ENCODE measurements around the gene LACTB. TPM values are rescaled to one million over a fixed set of nuclear protein-coding genes. Genes with fewer than 3 reads are reported as not detected.

The LACTB gene
- total RNA-seq, 2 experiments from 2014 or later, result 10.5 to 27.1 TPM

- H3K9me3 Mint-ChIP-seq (ENCODE audit: low read depth), result peaks cover 15% of the 10 kb centered on the region
- H3K36me3 Mint-ChIP-seq, result peaks cover 15% of the 10 kb centered on the region
- DNase-seq, result no peak
- CTCF ChIA-PET, result interaction anchor here (2.3 kb wide), 1 partner anchor 71 kb away, joined by 8 read pairs; no protein-coding TSS in a partner anchor
- no peaks in the 10 kb centered on the region for H3K27me3 Mint-ChIP-seq
- H3K4me3 Mint-ChIP-seq, result no peak overlapping the region
- ATAC-seq, result no peak
- peaks cover 13% of the 10 kb centered on the region for H3K4me1 Mint-ChIP-seq
- no peak overlapping the region for H3K27ac Mint-ChIP-seq
Observed at GRCh38 chr15:63118854-63119253, 2.8 kb upstream of the LACTB start.

GRCh38 chr15:63122002-63122875, 578 bp downstream of the LACTB start:
- peak overlapping the region; percentile 71 for H3K27ac Mint-ChIP-seq
- H3K4me3 Mint-ChIP-seq, result peak overlapping the region; percentile 76
- H3K4me1 Mint-ChIP-seq, result peaks cover 15% of the 10 kb centered on the region
- ATAC-seq, result peak; percentile 89
- H3K27me3 Mint-ChIP-seq, result no peaks in the 10 kb centered on the region
- H3K36me3 Mint-ChIP-seq, result peaks cover 27% of the 10 kb centered on the region
- peaks cover 15% of the 10 kb centered on the region for H3K9me3 Mint-ChIP-seq (ENCODE audit: low read depth)
- CTCF ChIA-PET, result no interaction called here
- peak; percentile 93 for DNase-seq

GRCh38 chr15:63124506-63124905, 2.8 kb downstream of the LACTB start:
- H3K27me3 Mint-ChIP-seq, result no peaks in the 10 kb centered on the region
- peaks cover 15% of the 10 kb centered on the region for H3K4me1 Mint-ChIP-seq
- H3K4me3 Mint-ChIP-seq, result no peak overlapping the region
- H3K27ac Mint-ChIP-seq, result no peak overlapping the region
- no peak for DNase-seq
- peaks cover 8% of the 10 kb centered on the region for H3K9me3 Mint-ChIP-seq (ENCODE audit: low read depth)
- no peak for ATAC-seq
- CTCF ChIA-PET, result no interaction called here
- H3K36me3 Mint-ChIP-seq, result peaks cover 33% of the 10 kb centered on the region

GRCh38 chr15:63126726-63127125, 5.1 kb downstream of the LACTB start:
- H3K27ac Mint-ChIP-seq, result no peak overlapping the region
- CTCF ChIA-PET, result interaction anchor here (1.4 kb wide), 1 partner anchor 17 kb away, joined by 3 read pairs; no protein-coding TSS in a partner anchor
- H3K9me3 Mint-ChIP-seq (ENCODE audit: low read depth), result no peaks in the 10 kb centered on the region
- peaks cover 29% of the 10 kb centered on the region for H3K36me3 Mint-ChIP-seq
- no peaks in the 10 kb centered on the region for H3K27me3 Mint-ChIP-seq
- ATAC-seq (no peak), DNase-seq (no peak)
- H3K4me3 Mint-ChIP-seq, result no peak overlapping the region
- peaks cover 9% of the 10 kb centered on the region for H3K4me1 Mint-ChIP-seq

- ATAC-seq, result no peak
- peaks cover 10% of the 10 kb centered on the region for H3K4me1 Mint-ChIP-seq
- no peak overlapping the region for H3K4me3 Mint-ChIP-seq
- DNase-seq, result no peak
- CTCF ChIA-PET, result interaction anchor here (2.2 kb wide), 1 partner anchor 24 kb away, joined by 6 read pairs; the partner anchor contains the start of gene RPS27L
- H3K9me3 Mint-ChIP-seq (ENCODE audit: low read depth), result no peaks in the 10 kb centered on the region
- H3K27ac Mint-ChIP-seq, result no peak overlapping the region
- H3K27me3 Mint-ChIP-seq, result no peaks in the 10 kb centered on the region
- peaks cover 14% of the 10 kb centered on the region for H3K36me3 Mint-ChIP-seq
Observed at GRCh38 chr15:63133786-63134185, 12.1 kb downstream of the LACTB start.

- H3K4me3 Mint-ChIP-seq, result no peak overlapping the region
- H3K27me3 Mint-ChIP-seq, result no peaks in the 10 kb centered on the region
- ATAC-seq (no peak), DNase-seq (no peak)
- peaks cover 10% of the 10 kb centered on the region for H3K36me3 Mint-ChIP-seq
- H3K9me3 Mint-ChIP-seq (ENCODE audit: low read depth), result no peaks in the 10 kb centered on the region
- peaks cover 10% of the 10 kb centered on the region for H3K4me1 Mint-ChIP-seq
- no peak overlapping the region for H3K27ac Mint-ChIP-seq
- CTCF ChIA-PET, result no interaction called here
Observed at GRCh38 chr15:63134245-63134985, 12.8 kb downstream of the LACTB start.

GRCh38 chr15:63135281-63135680, 13.6 kb downstream of the LACTB start:
- Mint-ChIP-seq H3K4me3 (no peak overlapping the region), H3K4me1 (peaks cover 10% of the 10 kb centered on the region), H3K27me3 (no peaks in the 10 kb centered on the region), H3K27ac (no peak overlapping the region), H3K36me3 (peaks cover 6% of the 10 kb centered on the region), H3K9me3 (ENCODE audit: low read depth) (no peaks in the 10 kb centered on the region)
- CTCF ChIA-PET, result interaction anchor here (1.2 kb wide), 1 partner anchor 11 kb away, joined by 5 read pairs; no protein-coding TSS in a partner anchor
- DNase-seq, result no peak
- ATAC-seq, result no peak

- H3K4me1 Mint-ChIP-seq, result peaks cover 10% of the 10 kb centered on the region
- no peak overlapping the region for H3K4me3 Mint-ChIP-seq
- H3K27me3 Mint-ChIP-seq, result no peaks in the 10 kb centered on the region
- no peak for DNase-seq
- ATAC-seq, result no peak
- CTCF ChIA-PET, result interaction anchor here (0.9 to 1.2 kb wide), 2 partner anchors 10 to 11 kb away, joined by 3 to 5 read pairs; no protein-coding TSS in a partner anchor
- peaks cover 3% of the 10 kb centered on the region for H3K36me3 Mint-ChIP-seq
- H3K9me3 Mint-ChIP-seq (ENCODE audit: low read depth), result no peaks in the 10 kb centered on the region
- H3K27ac Mint-ChIP-seq, result no peak overlapping the region
Observed at GRCh38 chr15:63135804-63136203, 14.1 kb downstream of the LACTB start.

GRCh38 chr15:63136742-63137141, 15.1 kb downstream of the LACTB start:
- Mint-ChIP-seq H3K4me1 (peaks cover 14% of the 10 kb centered on the region), H3K27ac (no peak overlapping the region), H3K36me3 (peaks cover 8% of the 10 kb centered on the region), H3K27me3 (no peaks in the 10 kb centered on the region), H3K4me3 (no peak overlapping the region), H3K9me3 (ENCODE audit: low read depth) (no peaks in the 10 kb centered on the region)
- CTCF ChIA-PET, result no interaction called here
- ATAC-seq, result no peak
- no peak for DNase-seq

GRCh38 chr15:63140936-63141335, 19.3 kb downstream of the LACTB start:
- no peaks in the 10 kb centered on the region for H3K27me3 Mint-ChIP-seq

GRCh38 chr15:63145426-63145825, 23.8 kb downstream of the LACTB start:
- Mint-ChIP-seq H3K4me3 (no peak overlapping the region), H3K36me3 (peaks cover 56% of the 10 kb centered on the region), H3K9me3 (ENCODE audit: low read depth) (peaks cover 4% of the 10 kb centered on the region), H3K27ac (no peak overlapping the region), H3K4me1 (peaks cover 8% of the 10 kb centered on the region), H3K27me3 (no peaks in the 10 kb centered on the region)
- ATAC-seq (no peak), DNase-seq (no peak)
- CTCF ChIA-PET, result no interaction called here

More at GRCh38 chr15:63140936-63141335, 19.3 kb downstream of the LACTB start:
- H3K4me1 Mint-ChIP-seq, result peaks cover 11% of the 10 kb centered on the region
- ATAC-seq (no peak), DNase-seq (no peak)
- peaks cover 4% of the 10 kb centered on the region for H3K9me3 Mint-ChIP-seq (ENCODE audit: low read depth)
- no peak overlapping the region for H3K27ac Mint-ChIP-seq
- H3K4me3 Mint-ChIP-seq, result no peak overlapping the region
- CTCF ChIA-PET, result no interaction called here
- peaks cover 34% of the 10 kb centered on the region for H3K36me3 Mint-ChIP-seq

GRCh38 chr15:63146684-63147083, 25.0 kb downstream of the LACTB start:
- H3K27ac Mint-ChIP-seq, result no peak overlapping the region
- H3K36me3 Mint-ChIP-seq, result peaks cover 56% of the 10 kb centered on the region
- H3K4me1 Mint-ChIP-seq, result peaks cover 7% of the 10 kb centered on the region
- DNase-seq (no peak), ATAC-seq (no peak)
- no peak overlapping the region for H3K4me3 Mint-ChIP-seq
- peaks cover 4% of the 10 kb centered on the region for H3K9me3 Mint-ChIP-seq (ENCODE audit: low read depth)
- H3K27me3 Mint-ChIP-seq, result no peaks in the 10 kb centered on the region
- CTCF ChIA-PET, result interaction anchor here (0.8 to 2.0 kb wide), 5 partner anchors 8 to 254 kb away, joined by 3 to 7 read pairs (median 5); no protein-coding TSS in a partner anchor

- Mint-ChIP-seq H3K4me1 (peaks cover 24% of the 10 kb centered on the region), H3K27ac (peak overlapping the region; percentile 36), H3K27me3 (no peaks in the 10 kb centered on the region), H3K4me3 (no peak overlapping the region), H3K36me3 (peaks cover 55% of the 10 kb centered on the region), H3K9me3 (ENCODE audit: low read depth) (no peaks in the 10 kb centered on the region)
- CTCF ChIA-PET, result no interaction called here
- no peak for ATAC-seq
- no peak for DNase-seq
Observed at GRCh38 chr15:63151665-63152064, 30.0 kb downstream of the LACTB start.

Measured in activated CD8-positive, alpha-beta memory T cell treated with anti-CD3 and anti-CD28 coated beads, Interleukin-2, amount 10 ng/mL, durations not matched to agents 7 days and 5 days (primary cell).